ENCODE data around the gene UCKL1. TPM values are rescaled to one million over a fixed set of nuclear protein-coding genes. Genes with fewer than 3 reads are reported as not detected.
A peak's percentile ranks its signal among the peaks of the same experiment; 100 is the strongest.

UCKL1 gene
- 10 to 100 TPM; 13.1 to 28.5 (median 16.9) TPM for total RNA-seq
- long read RNA-seq, partial matches to known transcripts: 1 of 2 reads
- long read RNA-seq, other reads (novel, unspliced or antisense): 1 of 2 reads

- intact Hi-C loops (cut with DNase I): no loop called here
- Histone ChIP-seq H3K27me3 (no peaks in the 10 kb centered on the region), H3K4me3 (peak within 1 kb of the TSS; percentile 87 to 99 (median 99)), H3K27ac (peak within 1 kb of the TSS; percentile 68 to 95 (median 89)), H3K9me3 (no peaks in the 10 kb centered on the region), H3K4me1 (peaks cover 2 to 42% (median 19%) of the 10 kb centered on the region in 4 donors), H3K36me3 (peaks cover 0 to 2% (median 0%) of the 10 kb centered on the region in 4 donors)
- 0% methylated on average over 5 of the region's 105 CpGs for WGBS (ENCODE audit: insufficient coverage, low coverage, low lambda C conversion rate, missing lambda C conversion rate)
- ATAC-seq: peak; percentile 74 to 85 (median 80)
- DNase-seq: peak; percentile 95 to 96 (median 95)
- peak in 2 of 4 donors; percentile 7 to 9 for TF ChIP-seq CTCF (IDR thresholded peaks at IDR 0.05)
- peak; percentile 81 for TF ChIP-seq POLR2A (IDR thresholded peaks at IDR 0.05)
These were observed at the start of gene UCKL1 for GRCh38 chr20:63955827-63956663. UCKL1 (minus strand) TSS chr20:63956416; CDS start chr20:63956372, 44 bp downstream.

- H3K36me3 ChIP-seq: peaks cover 0 to 63% (median 19%) of the 10 kb centered on the region in 4 donors
- WGBS (ENCODE audit: insufficient coverage, low coverage, low lambda C conversion rate, missing lambda C conversion rate): 58% methylated on average over 5 of the region's 6 CpGs
- intact Hi-C loops (cut with DNase I): no loop called here
- H3K27ac ChIP-seq: no peak overlapping the region
- ATAC-seq: peak; percentile 9 to 90 (median 58)
- TF ChIP-seq CTCF (IDR thresholded peaks at IDR 0.05) (no peak), POLR2A (IDR thresholded peaks at IDR 0.05) (no peak)
- no peaks in the 10 kb centered on the region for H3K27me3 ChIP-seq
- H3K4me3 ChIP-seq: no peak overlapping the region
- H3K9me3 ChIP-seq: no peaks in the 10 kb centered on the region
- no peak for DNase-seq
- no peaks in the 10 kb centered on the region for H3K4me1 ChIP-seq
These were observed 49.2 kb upstream of the UCKL1 start for GRCh38 chr20:64005394-64005793.

GRCh38 chr20:64003960-64004725 lies 47.9 kb upstream of the UCKL1 start:
- DNase-seq: no peak
- no peak for ATAC-seq
- intact Hi-C loops (cut with DNase I): no loop called here
- WGBS (ENCODE audit: insufficient coverage, low coverage, low lambda C conversion rate, missing lambda C conversion rate): 69% methylated on average over 5 of the region's 7 CpGs
- TF ChIP-seq CTCF (IDR thresholded peaks at IDR 0.05): no peak
- TF ChIP-seq POLR2A (IDR thresholded peaks at IDR 0.05): no peak
- H3K27me3 ChIP-seq: no peaks in the 10 kb centered on the region
- no peak overlapping the region for H3K4me3 ChIP-seq
- no peaks in the 10 kb centered on the region for H3K9me3 ChIP-seq
- H3K27ac ChIP-seq: no peak overlapping the region
- H3K36me3 ChIP-seq: peaks cover 0 to 65% (median 25%) of the 10 kb centered on the region in 4 donors
- H3K4me1 ChIP-seq: no peaks in the 10 kb centered on the region

GRCh38 chr20:64001607-64002011 lies 45.4 kb upstream of the UCKL1 start:
- WGBS (ENCODE audit: insufficient coverage, low coverage, low lambda C conversion rate, missing lambda C conversion rate): 62% methylated on average over 8 of the region's 11 CpGs
- H3K27me3 ChIP-seq: no peaks in the 10 kb centered on the region
- no peaks in the 10 kb centered on the region for H3K4me1 ChIP-seq
- ATAC-seq (no peak), DNase-seq (no peak)
- peaks cover 0 to 77% (median 38%) of the 10 kb centered on the region in 4 donors for H3K36me3 ChIP-seq
- no peak for TF ChIP-seq POLR2A (IDR thresholded peaks at IDR 0.05)
- TF ChIP-seq CTCF (IDR thresholded peaks at IDR 0.05): no peak
- H3K27ac ChIP-seq: no peak overlapping the region
- H3K4me3 ChIP-seq: no peak overlapping the region
- intact Hi-C loops (cut with DNase I): no loop called here
- no peaks in the 10 kb centered on the region for H3K9me3 ChIP-seq
